Measurements from ENCODE around the gene PKNOX1.
"Not testable (repeated sequence)": the region's sequence is repeated elsewhere in the genome, so short reads cannot be mapped to it uniquely, and the experiment has no call there.

The PKNOX1 gene

DNA sequence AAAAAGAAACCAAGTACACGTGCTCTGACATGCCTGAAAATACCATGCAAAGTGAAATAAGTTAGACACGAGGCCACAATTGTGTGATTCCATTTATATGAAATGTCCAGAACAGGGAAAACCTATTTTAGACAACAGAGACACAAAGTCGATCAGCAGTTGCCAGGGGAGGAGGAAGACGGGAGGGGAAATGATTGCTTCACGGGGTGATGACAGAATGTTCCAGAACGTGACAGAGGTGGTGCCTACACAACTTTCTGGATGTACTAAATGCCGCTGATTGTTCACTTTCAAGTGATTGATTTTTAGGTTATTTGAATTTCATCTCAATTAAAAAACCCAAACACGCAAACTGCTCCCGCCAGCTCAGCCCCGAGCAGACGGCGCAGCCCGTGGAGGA, 78.8 kb downstream of the PKNOX1 start:
- DNase-seq (ENCODE audit: low read depth) = not testable (repeated sequence)

- DNase-seq (ENCODE audit: low read depth) = not testable (repeated sequence)
These were observed 88.7 kb downstream of the PKNOX1 start for GRCh38 chr21:43062955-43063664.

DNA sequence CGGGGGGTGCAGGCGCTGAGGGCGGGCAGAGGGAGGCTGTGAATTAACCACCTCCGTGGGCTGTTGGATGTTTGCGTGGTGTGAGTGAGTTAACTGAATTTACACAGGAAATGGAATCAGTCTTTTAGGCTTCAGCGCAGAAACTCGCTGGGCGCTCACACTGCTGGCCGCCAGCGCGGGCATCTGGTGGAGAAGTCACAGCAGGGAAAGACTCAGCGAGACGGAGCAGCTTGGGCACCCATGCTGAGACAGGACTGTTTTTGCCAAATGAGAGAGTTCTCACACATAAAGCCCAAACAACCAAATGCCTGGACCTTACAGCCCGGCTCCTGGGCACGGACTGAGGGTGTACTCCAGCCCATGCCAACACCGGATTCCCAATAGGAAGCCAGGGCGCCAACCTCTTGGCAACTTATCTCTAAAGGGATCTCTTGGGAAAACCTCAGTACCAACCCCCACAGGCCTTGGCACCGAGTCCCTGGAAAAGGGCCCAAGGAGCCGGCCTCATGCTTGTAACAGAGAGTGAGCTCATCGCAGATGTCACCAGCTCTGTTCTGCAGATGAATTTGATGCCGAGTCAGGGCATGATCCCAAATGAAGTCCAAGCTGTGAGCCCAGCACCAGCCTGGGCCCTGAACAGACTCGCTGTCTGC, 90.0 kb downstream of the PKNOX1 start:
- not testable (repeated sequence) for DNase-seq (ENCODE audit: low read depth)

- not testable (repeated sequence) for DNase-seq (ENCODE audit: low read depth)
These were observed 91.6 kb downstream of the PKNOX1 start for GRCh38 chr21:43065991-43066390.

GRCh38 chr21:43066690-43067089, 92.3 kb downstream of the PKNOX1 start:
- not testable (repeated sequence) for DNase-seq (ENCODE audit: low read depth)

DNA sequence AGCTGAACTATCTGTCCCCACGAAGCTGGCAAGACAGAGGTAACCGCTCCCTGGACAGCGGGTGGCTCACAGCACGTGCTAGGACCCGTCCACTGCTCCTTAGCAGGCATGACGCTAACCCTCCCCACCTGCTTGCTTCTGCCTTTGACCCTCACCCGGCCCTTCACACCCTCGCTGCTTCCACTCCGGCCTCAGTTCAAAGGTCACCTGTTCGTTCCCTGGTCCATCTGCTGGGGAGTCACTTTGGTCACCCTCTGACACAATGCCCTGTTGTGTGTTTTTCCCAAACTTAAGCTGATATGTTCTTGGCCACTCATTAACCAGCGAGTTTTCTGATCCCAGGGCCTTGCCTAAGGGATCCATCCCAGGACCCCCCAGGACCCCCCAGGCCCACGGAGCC, 93.7 kb downstream of the PKNOX1 start:
- DNase-seq (ENCODE audit: low read depth) = not testable (repeated sequence)

DNA sequence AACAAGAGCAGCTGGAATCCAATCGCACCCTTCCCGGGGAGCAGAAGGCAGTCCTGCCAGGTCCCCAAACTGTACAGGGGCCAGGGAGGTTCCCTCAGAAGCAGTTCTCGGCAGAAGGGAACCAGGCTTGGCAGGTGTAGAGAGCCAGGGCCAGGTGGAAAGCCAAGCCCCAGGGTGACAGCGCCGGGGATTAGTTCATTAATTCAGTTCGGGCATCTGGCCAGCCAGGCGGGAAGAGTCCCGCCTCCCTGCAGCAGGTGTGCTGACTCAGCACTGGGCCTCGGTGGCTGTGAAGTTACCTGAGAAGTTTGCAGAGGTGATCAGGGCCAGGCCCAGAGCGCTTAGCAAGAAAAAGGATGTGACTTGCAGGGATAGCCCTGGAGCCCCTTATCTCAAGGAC, 95.3 kb downstream of the PKNOX1 start:
- not testable (repeated sequence) for DNase-seq (ENCODE audit: low read depth)

- not testable (repeated sequence) for DNase-seq (ENCODE audit: low read depth)
These were observed 98.4 kb downstream of the PKNOX1 start for GRCh38 chr21:43072742-43073141.

DNA sequence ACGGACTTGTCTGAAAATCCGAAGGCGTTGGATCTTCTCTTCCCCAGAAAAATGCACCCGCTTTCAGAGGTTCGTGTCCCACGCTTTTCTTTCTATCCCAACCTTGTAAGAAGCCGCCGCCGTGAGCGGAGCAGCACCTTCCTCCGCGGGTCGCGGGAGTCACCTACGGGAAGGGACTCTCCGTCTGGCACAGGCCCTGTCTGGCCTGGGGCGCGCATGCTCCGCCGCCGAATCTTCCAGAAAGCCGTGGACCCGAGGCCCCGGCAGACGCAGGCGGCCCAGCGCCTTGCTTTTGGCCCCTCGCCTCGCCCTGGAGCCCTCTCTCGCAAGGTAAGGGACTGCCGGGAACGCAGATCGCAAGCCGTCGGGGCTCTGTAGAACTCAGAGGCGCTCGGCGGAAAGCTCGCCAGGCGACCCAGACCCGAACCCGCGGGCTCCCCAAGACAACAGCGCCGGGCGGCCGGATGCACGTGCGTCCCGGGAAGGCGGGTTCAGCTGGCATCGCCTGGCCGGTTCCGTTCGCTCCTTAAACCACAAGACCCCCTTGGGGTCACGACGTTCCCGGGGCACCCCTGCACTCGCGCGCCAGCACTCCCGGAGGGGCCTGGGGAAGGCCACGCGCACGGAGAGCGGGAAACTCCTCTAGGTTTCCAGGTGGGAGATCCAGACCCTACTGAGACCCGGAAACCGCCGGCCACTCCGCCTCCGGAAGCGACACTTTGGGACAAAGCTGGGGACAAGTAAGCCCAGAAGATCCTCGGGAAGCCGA, 100.2 kb downstream of the PKNOX1 start:
- DNase-seq (ENCODE audit: low read depth) = not testable (repeated sequence)

GRCh38 chr21:43075170-43076022, 101.0 kb downstream of the PKNOX1 start, which contains the start of gene CBS:
Gene CBS (minus strand): TSS chr21:43075835. CDS start chr21:43072193, 3,642 bp downstream.
- not testable (repeated sequence) for DNase-seq (ENCODE audit: low read depth)

DNA sequence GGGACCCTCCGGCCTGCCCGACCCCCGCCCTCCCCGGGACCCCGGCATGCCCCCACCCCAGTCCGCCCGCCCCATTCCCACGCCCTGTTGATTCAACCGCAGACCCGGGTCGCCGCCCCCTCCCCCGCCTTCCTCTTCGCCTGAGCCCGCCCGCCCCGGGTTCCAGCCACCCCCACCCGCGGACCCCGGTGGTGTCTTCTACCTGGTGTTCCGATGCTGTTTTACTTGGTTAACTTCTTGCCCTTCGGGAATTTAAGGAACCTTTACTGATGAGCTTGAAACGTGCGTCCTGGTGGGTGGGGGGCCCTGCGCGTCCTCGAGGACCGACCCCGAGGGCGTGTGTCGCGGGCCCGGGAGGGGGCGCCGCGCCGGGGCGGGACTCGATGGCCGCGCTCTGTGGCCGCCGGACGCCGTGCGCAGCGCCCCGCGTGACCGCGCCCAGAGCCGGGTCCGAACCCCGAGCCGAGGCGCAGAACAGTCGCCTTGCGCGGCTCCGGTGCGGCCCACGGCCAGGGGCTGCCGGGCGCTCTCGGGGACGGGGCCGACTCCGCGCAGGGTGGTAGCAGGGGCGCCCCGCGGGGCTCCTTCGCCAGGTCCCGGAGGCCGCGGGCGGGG, 101.8 kb downstream of the PKNOX1 start:
- not testable (repeated sequence) for DNase-seq (ENCODE audit: low read depth)

DNA sequence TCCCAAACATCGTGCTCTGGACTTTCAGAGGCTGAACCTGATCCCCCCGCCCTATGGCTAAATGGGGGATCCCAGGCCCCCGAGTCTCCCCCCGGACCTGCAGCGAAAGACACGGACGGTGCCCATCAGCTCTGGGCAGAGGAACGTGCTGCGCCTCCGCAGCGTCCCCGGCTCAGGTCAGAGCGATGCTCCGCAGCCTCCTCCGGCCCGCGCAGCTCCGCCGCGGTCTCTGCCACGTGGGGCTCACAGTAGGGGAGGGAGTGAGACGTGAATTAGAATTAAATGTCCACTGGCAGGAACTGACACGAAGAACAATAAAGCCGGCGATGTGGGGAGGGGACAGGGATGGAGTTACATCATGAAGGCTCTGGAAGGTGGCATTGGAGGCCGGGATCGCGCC, 102.3 kb downstream of the PKNOX1 start:
- not testable (repeated sequence) for DNase-seq (ENCODE audit: low read depth)

- DNase-seq (ENCODE audit: low read depth) = not testable (repeated sequence)
These were observed 108.4 kb downstream of the PKNOX1 start for GRCh38 chr21:43082587-43083300.
